HL-60 (cell line): ENCODE measurements around the gene DIDO1.

Source experiments
- GABPA ChIP-seq: IDR thresholded peaks from 2 replicates; pipeline ENCODE4 v1.6.1; 2012; ENCODE audit warnings: low read depth
- POLR2AphosphoS5 ChIP-seq: IDR thresholded peaks from 2 replicates; pipeline ENCODE4 v1.6.1; 2012; ENCODE audit warnings: low read depth
- SPI1 ChIP-seq: IDR thresholded peaks from 2 replicates; pipeline ENCODE4 v1.6.1; 2012; ENCODE audit warnings: low read depth, mild to moderate bottlenecking, borderline replicate concordance
- TF ChIP-seq, protein P1 (sequence below): IDR thresholded peaks from one replicate; pipeline ENCODE4 v1.5.1; 2011; ENCODE audit warnings: low read length, control low read depth, inconsistent platforms; ENCODE audit not compliant: insufficient read depth
- TF ChIP-seq, protein P2 (sequence below): IDR thresholded peaks from 2 replicates; pipeline ENCODE4 v1.6.1; 2012; ENCODE audit warnings: low read depth; ENCODE audit not compliant: insufficient replicate concordance

DNA sequence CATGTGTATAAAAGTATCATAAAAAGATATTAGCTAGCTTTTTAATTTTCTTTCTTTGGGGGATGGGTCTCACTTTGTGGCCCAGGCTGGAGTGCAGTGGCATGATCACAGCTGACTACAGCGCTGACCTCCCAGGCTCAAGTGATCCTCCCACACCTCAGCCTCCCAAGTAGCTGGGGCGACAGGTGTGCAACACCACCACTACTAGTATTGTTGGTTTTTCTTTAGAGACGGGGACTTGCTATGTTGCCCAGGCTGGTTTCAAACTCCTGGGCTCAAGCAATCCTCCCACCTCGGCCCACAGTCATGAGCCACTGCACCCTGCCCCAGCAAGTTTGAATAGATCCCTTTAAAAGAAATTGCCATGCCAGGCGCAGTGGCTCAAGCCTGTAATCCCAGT lies 71.2 kb downstream of the DIDO1 start:
- TF ChIP-seq, protein P1, sequence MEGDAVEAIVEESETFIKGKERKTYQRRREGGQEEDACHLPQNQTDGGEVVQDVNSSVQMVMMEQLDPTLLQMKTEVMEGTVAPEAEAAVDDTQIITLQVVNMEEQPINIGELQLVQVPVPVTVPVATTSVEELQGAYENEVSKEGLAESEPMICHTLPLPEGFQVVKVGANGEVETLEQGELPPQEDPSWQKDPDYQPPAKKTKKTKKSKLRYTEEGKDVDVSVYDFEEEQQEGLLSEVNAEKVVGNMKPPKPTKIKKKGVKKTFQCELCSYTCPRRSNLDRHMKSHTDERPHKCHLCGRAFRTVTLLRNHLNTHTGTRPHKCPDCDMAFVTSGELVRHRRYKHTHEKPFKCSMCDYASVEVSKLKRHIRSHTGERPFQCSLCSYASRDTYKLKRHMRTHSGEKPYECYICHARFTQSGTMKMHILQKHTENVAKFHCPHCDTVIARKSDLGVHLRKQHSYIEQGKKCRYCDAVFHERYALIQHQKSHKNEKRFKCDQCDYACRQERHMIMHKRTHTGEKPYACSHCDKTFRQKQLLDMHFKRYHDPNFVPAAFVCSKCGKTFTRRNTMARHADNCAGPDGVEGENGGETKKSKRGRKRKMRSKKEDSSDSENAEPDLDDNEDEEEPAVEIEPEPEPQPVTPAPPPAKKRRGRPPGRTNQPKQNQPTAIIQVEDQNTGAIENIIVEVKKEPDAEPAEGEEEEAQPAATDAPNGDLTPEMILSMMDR, result no peak
- no peak for TF ChIP-seq POLR2AphosphoS5
- TF ChIP-seq, protein P2, sequence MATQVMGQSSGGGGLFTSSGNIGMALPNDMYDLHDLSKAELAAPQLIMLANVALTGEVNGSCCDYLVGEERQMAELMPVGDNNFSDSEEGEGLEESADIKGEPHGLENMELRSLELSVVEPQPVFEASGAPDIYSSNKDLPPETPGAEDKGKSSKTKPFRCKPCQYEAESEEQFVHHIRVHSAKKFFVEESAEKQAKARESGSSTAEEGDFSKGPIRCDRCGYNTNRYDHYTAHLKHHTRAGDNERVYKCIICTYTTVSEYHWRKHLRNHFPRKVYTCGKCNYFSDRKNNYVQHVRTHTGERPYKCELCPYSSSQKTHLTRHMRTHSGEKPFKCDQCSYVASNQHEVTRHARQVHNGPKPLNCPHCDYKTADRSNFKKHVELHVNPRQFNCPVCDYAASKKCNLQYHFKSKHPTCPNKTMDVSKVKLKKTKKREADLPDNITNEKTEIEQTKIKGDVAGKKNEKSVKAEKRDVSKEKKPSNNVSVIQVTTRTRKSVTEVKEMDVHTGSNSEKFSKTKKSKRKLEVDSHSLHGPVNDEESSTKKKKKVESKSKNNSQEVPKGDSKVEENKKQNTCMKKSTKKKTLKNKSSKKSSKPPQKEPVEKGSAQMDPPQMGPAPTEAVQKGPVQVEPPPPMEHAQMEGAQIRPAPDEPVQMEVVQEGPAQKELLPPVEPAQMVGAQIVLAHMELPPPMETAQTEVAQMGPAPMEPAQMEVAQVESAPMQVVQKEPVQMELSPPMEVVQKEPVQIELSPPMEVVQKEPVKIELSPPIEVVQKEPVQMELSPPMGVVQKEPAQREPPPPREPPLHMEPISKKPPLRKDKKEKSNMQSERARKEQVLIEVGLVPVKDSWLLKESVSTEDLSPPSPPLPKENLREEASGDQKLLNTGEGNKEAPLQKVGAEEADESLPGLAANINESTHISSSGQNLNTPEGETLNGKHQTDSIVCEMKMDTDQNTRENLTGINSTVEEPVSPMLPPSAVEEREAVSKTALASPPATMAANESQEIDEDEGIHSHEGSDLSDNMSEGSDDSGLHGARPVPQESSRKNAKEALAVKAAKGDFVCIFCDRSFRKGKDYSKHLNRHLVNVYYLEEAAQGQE, result no peak
- no peak for TF ChIP-seq GABPA
- no peak for TF ChIP-seq SPI1
